Cardiac muscle cell (in vitro differentiated cells and primary cell): ENCODE data around the gene MGLL. TPM values are rescaled to one million over a fixed set of nuclear protein-coding genes. Genes with fewer than 3 reads are reported as not detected.

Source experiments
- DNase-seq, 2 donors: peaks; one replicate each; pipeline versions ENCODE4 v3.0.0 to v3.0.0-alpha.2; 2010 to 2017; ENCODE audit warnings: low read depth in 1 of 2, low spot score in 1 of 2
- H3K27ac ChIP-seq: fragments of 200-600 bp; sonication (generic); 2 replicates; pipeline ENCODE4 v1.5.1; 2016
- H3K27me3 ChIP-seq: fragments of 200-600 bp; sonication (generic); 2 replicates; pipeline ENCODE4 v1.6.0; 2016; ENCODE audit warnings: control low read depth
- H3K36me3 ChIP-seq: fragments of 200-600 bp; sonication (generic); 2 replicates; pipeline ENCODE4 v1.5.1; 2016; ENCODE audit warnings: control low read depth
- H3K4me1 ChIP-seq: fragments of 200-600 bp; sonication (generic); 2 replicates; pipeline ENCODE4 v1.8.1; 2017; ENCODE audit warnings: low read depth, mild to moderate bottlenecking, mixed run types
- H3K4me3 ChIP-seq: fragments of 200-600 bp; sonication (generic); 2 replicates; pipeline ENCODE4 v1.5.1; 2016; ENCODE audit warnings: mild to moderate bottlenecking
- H3K9me3 ChIP-seq: fragments of 200-600 bp; sonication (generic); 2 replicates; pipeline ENCODE4 v1.5.1; 2017; ENCODE audit warnings: low read depth, mild to moderate bottlenecking, control low read depth
- CTCF ChIP-seq: IDR thresholded peaks from 2 replicates; pipeline ENCODE4 v1.5.1; 2012; ENCODE audit warnings: low read depth, mild to moderate bottlenecking, low read length
- polyA plus RNA-seq: library from polyadenylated mRNA; unstranded; fragments of >200 nt; fragmentation: Nextera tagmentation; extraction: Ambion mirVana; gene quantifications from 2 replicates; pipeline ENCODE4 v1.2.1, GENCODE V29; 2016
- total RNA-seq: library from RNA; depleted of rRNA; stranded (reverse); fragments of >200 nt; gene quantifications from 2 replicates; pipeline ENCODE4 v1.2.3, GENCODE V29; 2016

MGLL gene
- total and polyA plus RNA-seq, 2 experiments from 2014 or later = 1.0 TPM

GRCh38 chr3:127662001-127662469, 160.3 kb downstream of the MGLL start:
- Histone ChIP-seq H3K4me3 (no peak overlapping the region), H3K9me3 (no peaks in the 10 kb centered on the region), H3K36me3 (no peaks in the 10 kb centered on the region), H3K4me1 (peaks cover 16% of the 10 kb centered on the region), H3K27ac (no peak overlapping the region), H3K27me3 (no peaks in the 10 kb centered on the region)
- TF ChIP-seq CTCF = no peak
- DNase-seq = no peak

- Histone ChIP-seq H3K27me3 (no peaks in the 10 kb centered on the region), H3K4me3 (no peak overlapping the region), H3K4me1 (peaks cover 16% of the 10 kb centered on the region), H3K9me3 (no peaks in the 10 kb centered on the region), H3K27ac (no peak overlapping the region), H3K36me3 (no peaks in the 10 kb centered on the region)
- no peak for DNase-seq
- TF ChIP-seq CTCF = no peak
Measured at GRCh38 chr3:127661600-127661999, 160.7 kb downstream of the MGLL start.

GRCh38 chr3:127660621-127661251, 161.6 kb downstream of the MGLL start:
- no peaks in the 10 kb centered on the region for H3K27me3 ChIP-seq
- no peak for TF ChIP-seq CTCF
- no peak overlapping the region for H3K4me3 ChIP-seq
- H3K9me3 ChIP-seq = no peaks in the 10 kb centered on the region
- H3K27ac ChIP-seq = no peak overlapping the region
- no peak for DNase-seq
- no peaks in the 10 kb centered on the region for H3K36me3 ChIP-seq
- H3K4me1 ChIP-seq = peaks cover 19% of the 10 kb centered on the region

- Histone ChIP-seq H3K4me1 (peaks cover 22% of the 10 kb centered on the region), H3K9me3 (no peaks in the 10 kb centered on the region), H3K36me3 (no peaks in the 10 kb centered on the region), H3K4me3 (no peak overlapping the region), H3K27me3 (no peaks in the 10 kb centered on the region), H3K27ac (no peak overlapping the region)
- TF ChIP-seq CTCF = no peak
- DNase-seq = no peak
Measured at GRCh38 chr3:127658234-127658633, 164.1 kb downstream of the MGLL start.

- H3K4me1 ChIP-seq = peaks cover 13% of the 10 kb centered on the region
- DNase-seq = no peak
- no peaks in the 10 kb centered on the region for H3K36me3 ChIP-seq
- H3K27ac ChIP-seq = no peak overlapping the region
- H3K9me3 ChIP-seq = no peaks in the 10 kb centered on the region
- H3K4me3 ChIP-seq = no peak overlapping the region
- no peak for TF ChIP-seq CTCF
- H3K27me3 ChIP-seq = no peaks in the 10 kb centered on the region
Measured at GRCh38 chr3:127656906-127657305, 165.4 kb downstream of the MGLL start.
